ENCODE measurements around the gene TMEM259. TPM values are rescaled to one million over a fixed set of nuclear protein-coding genes. Genes with fewer than 3 reads are reported as not detected.

The TMEM259 gene
- total RNA-seq (100 to 1,000 TPM; 339 to 405 TPM), polyA plus RNA-seq (ENCODE audit: insufficient read depth, low read depth, low replicate concordance) (164 TPM)
- long read RNA-seq, donor 1, transcript TMEM259-202 (11 exons, 2,748 nt), result major isoform, 21 of 68 reads
- long read RNA-seq, donor 1, transcript TMEM259-208 (1 exons, 1,637 nt), result minor isoform, 18 of 68 reads
- long read RNA-seq, donor 1, partial matches to known transcripts, result 29 of 68 reads
- long read RNA-seq, donor 1, other reads (novel, unspliced or antisense), result 0 of 68 reads
- long read RNA-seq, donor 2, transcript TMEM259-202 (11 exons, 2,748 nt), result minor isoform, 9 of 61 reads
- long read RNA-seq, donor 2, transcript TMEM259-208 (1 exons, 1,637 nt), result major isoform, 15 of 61 reads
- long read RNA-seq, donor 2, partial matches to known transcripts, result 30 of 61 reads
- long read RNA-seq, donor 2, other reads (novel, unspliced or antisense), result 6 of 61 reads

- Histone ChIP-seq H3K27ac (peak within 1 kb of the TSS; percentile 91 to 97), H3K9me3 (no peaks in the 10 kb centered on the region), H3K36me3 (ENCODE audit: low read depth, missing control alignments) (no peaks in the 10 kb centered on the region), H3K4me1 (peaks cover 50% of the 10 kb centered on the region), H3K27me3 (no peaks in the 10 kb centered on the region), H3K4me3 (peak within 1 kb of the TSS; percentile 86 to 90)
- DNase-seq, result peak; percentile 99
- TF ChIP-seq POLR2A (IDR thresholded peaks at IDR 0.05), result peak; percentile 30
- TF ChIP-seq, protein P1, sequence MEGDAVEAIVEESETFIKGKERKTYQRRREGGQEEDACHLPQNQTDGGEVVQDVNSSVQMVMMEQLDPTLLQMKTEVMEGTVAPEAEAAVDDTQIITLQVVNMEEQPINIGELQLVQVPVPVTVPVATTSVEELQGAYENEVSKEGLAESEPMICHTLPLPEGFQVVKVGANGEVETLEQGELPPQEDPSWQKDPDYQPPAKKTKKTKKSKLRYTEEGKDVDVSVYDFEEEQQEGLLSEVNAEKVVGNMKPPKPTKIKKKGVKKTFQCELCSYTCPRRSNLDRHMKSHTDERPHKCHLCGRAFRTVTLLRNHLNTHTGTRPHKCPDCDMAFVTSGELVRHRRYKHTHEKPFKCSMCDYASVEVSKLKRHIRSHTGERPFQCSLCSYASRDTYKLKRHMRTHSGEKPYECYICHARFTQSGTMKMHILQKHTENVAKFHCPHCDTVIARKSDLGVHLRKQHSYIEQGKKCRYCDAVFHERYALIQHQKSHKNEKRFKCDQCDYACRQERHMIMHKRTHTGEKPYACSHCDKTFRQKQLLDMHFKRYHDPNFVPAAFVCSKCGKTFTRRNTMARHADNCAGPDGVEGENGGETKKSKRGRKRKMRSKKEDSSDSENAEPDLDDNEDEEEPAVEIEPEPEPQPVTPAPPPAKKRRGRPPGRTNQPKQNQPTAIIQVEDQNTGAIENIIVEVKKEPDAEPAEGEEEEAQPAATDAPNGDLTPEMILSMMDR (IDR thresholded peaks at IDR 0.05), result peak in 1 of 3 experiments; percentile 4
- intact Hi-C loops (cut with DNase I; ENCODE audit: low total_unique reads), result no loop called here
- WGBS, 2 donors, result 0 to 3% methylated on average over 24 to 65 of the region's 68 CpGs
Measured at GRCh38 chr19:1020868-1021425, at the start of gene TMEM259. TMEM259 (minus strand) TSS chr19:1021123; CDS start chr19:1020996, 127 bp downstream.

GRCh38 chr19:1070576-1070930, 49.6 kb upstream of the TMEM259 start:
- peaks cover 4% of the 10 kb centered on the region for H3K27me3 ChIP-seq
- H3K9me3 ChIP-seq, result no peaks in the 10 kb centered on the region
- DNase-seq, result no peak
- H3K4me3 ChIP-seq, result no peak overlapping the region
- intact Hi-C loops (cut with DNase I; ENCODE audit: low total_unique reads), result no loop called here
- H3K4me1 ChIP-seq, result peaks cover 4% of the 10 kb centered on the region
- TF ChIP-seq POLR2A (IDR thresholded peaks at IDR 0.05), result no peak
- H3K36me3 ChIP-seq (ENCODE audit: low read depth, missing control alignments), result no peaks in the 10 kb centered on the region
- 9 to 11% methylated on average over 20 to 21 of the region's 21 CpGs for WGBS, 2 donors
- H3K27ac ChIP-seq, result no peak overlapping the region

DNA sequence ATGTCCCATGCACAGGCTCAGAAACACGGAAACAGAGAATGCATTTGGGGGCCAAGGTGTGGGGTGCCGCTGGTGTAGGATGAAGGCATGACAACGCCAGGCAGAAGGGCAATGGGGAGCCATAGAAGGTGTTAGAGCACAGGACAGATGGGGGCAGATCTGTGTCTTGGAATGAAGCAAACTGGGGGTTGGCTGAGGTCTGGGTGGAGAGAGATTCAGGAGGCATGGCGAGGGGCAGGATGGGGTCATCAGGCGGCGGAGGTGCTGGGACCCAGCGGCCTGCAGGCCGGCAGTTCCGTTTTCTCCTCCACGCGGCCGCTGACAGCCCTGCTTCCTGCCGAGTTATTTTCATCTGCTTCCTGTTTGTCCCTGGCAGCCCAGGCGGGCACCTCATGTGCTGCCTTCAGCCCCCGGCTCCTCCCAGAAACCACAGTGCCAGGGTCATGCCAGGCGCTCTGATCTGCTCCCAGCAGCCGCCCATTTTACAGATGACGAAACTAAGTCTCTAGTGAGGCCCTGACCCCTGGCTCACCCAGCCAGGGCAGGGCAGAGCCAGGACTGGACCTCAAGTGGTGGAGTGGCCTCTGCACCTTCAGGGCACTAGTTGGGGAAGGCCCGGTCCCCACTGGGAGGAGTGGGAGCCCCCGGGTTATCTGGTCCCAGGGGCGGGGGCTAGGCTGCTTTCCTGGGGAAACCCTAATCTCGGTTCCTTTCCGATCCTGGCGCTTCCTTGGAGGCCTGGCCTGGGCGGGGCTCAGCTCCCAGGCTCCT, 48.3 kb upstream of the TMEM259 start:
- no peaks in the 10 kb centered on the region for H3K36me3 ChIP-seq (ENCODE audit: low read depth, missing control alignments)
- TF ChIP-seq, protein P1 (IDR thresholded peaks at IDR 0.05), result no peak
- TF ChIP-seq POLR2A (IDR thresholded peaks at IDR 0.05), result no peak
- H3K4me1 ChIP-seq, result peaks cover 4% of the 10 kb centered on the region
- DNase-seq, result peak; percentile 51
- WGBS, 2 donors, result 62 to 67% methylated on average over 21 to 25 of the region's 25 CpGs
- no peak overlapping the region for H3K4me3 ChIP-seq
- intact Hi-C loops (cut with DNase I; ENCODE audit: low total_unique reads), result no loop called here
- H3K27me3 ChIP-seq, result peaks cover 4% of the 10 kb centered on the region
- H3K9me3 ChIP-seq, result no peaks in the 10 kb centered on the region
- H3K27ac ChIP-seq, result no peak overlapping the region

DNA sequence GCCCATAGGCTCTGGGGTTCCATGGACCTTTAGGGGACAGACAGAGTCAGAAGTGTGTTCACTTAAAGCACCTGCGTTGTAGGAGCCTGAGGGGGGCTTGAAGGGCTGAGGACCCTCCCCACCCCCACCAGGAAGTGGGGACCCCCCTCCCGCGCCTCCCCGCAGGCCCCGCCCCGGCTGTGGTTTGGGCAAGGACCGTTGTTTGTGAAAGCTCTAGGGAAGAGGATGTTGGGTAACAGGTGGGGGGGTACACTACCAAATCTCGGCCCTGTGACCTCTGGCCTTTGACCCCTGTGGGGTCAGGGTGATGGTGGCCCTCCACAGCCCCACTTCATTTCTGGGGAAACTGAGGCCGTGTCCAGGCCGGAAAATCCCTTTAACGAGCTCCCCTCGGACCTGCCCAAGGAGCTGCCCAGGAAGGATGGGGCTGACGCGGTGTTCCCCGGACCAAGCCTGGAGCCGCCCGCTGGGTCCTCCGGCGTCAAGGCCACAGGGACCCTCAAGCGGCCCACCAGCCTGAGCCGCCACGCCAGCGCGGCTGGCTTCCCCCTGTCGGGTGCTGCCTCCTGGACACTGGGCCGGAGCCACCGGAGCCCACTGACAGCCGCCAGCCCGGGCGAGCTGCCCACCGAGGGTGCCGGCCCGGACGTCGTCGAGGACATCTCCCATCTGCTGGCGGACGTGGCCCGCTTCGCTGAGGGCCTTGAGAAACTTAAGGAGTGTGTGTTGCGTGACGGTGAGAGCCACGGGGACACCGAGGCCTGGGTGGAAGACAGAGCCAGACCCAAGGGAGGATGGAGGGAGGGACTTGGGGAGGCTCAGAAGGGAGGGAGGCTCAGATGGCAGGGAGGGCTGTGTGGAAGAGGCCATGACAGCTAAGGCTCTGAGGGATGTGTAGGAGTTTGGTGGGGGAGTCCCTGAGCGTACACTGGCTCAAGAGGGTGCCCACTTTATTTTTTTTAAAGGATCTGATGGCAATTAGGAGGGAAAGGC, 47.4 kb upstream of the TMEM259 start:
- TF ChIP-seq POLR2A (IDR thresholded peaks at IDR 0.05), result no peak
- TF ChIP-seq, protein P1 (IDR thresholded peaks at IDR 0.05), result no peak
- Histone ChIP-seq H3K4me1 (peaks cover 4% of the 10 kb centered on the region), H3K36me3 (ENCODE audit: low read depth, missing control alignments) (no peaks in the 10 kb centered on the region), H3K27me3 (peaks cover 4% of the 10 kb centered on the region), H3K4me3 (peak overlapping the region in 1 of 2 donors; percentile 29), H3K27ac (no peak overlapping the region), H3K9me3 (no peaks in the 10 kb centered on the region)
- no peak for DNase-seq
- 71 to 81% methylated on average over 10 to 35 of the region's 45 CpGs for WGBS, 2 donors
- intact Hi-C loops (cut with DNase I; ENCODE audit: low total_unique reads), result no loop called here
